DND-41 (cell line): ENCODE results near the gene RGS9BP.

Experiments
- ATAC-seq: fragments of 200-7000 bp; cut with Tn5 transposase; 3 replicates; pipeline ENCODE4 v1.9.1; 2021; ENCODE audit warnings: low read depth; ENCODE audit not compliant: insufficient read depth
- DNase-seq: peaks from one replicate; pipeline ENCODE4 v3.0.0-alpha.2; 2020
- H2AFZ ChIP-seq: 2 replicates; pipeline ENCODE4 v1.6.0; 2012; ENCODE audit warnings: low read depth, low read length
- H3K27ac ChIP-seq: 2 replicates; pipeline ENCODE4 v1.5.1; 2012; ENCODE audit warnings: low read length, inconsistent platforms
- H3K27me3 ChIP-seq: fragments of 200-600 bp; sonication (generic); 2 replicates; pipeline ENCODE4 v1.6.0; 2012; ENCODE audit warnings: low read length, mild to moderate bottlenecking, inconsistent platforms; ENCODE audit not compliant: insufficient read depth, poor library complexity
- H3K36me3 ChIP-seq: 2 replicates; pipeline ENCODE4 v1.5.1; 2012; ENCODE audit warnings: low read length, inconsistent platforms; ENCODE audit not compliant: insufficient read depth
- H3K4me1 ChIP-seq: 2 replicates; pipeline ENCODE4 v1.5.1; 2012; ENCODE audit warnings: mild to moderate bottlenecking, low read length; ENCODE audit not compliant: insufficient read depth
- H3K4me2 ChIP-seq: 2 replicates; pipeline ENCODE4 v1.6.0; 2012; ENCODE audit warnings: mild to moderate bottlenecking, moderate library complexity, low read length, inconsistent platforms; ENCODE audit not compliant: insufficient read depth
- H3K4me3 ChIP-seq, 2 experiments: fragments of 200-600 bp in 1 of 2; shearing (Covaris generic) in 1 of 2; 2 replicates each; pipeline ENCODE4 v1.5.1; 2012 to 2016; ENCODE audit warnings: inconsistent platforms in 2 of 2, low read length in 2 of 2, mild to moderate bottlenecking in 2 of 2, low read depth in 1 of 2, moderate library complexity in 1 of 2
- H3K79me2 ChIP-seq: 2 replicates; pipeline ENCODE4 v1.6.0; 2012; ENCODE audit warnings: low read length, inconsistent platforms; ENCODE audit not compliant: insufficient read depth
- H3K9ac ChIP-seq: 2 replicates; pipeline ENCODE4 v1.6.0; 2012; ENCODE audit warnings: low read depth, mild to moderate bottlenecking, inconsistent platforms, low read length, moderate library complexity
- H3K9me3 ChIP-seq: 2 replicates; pipeline ENCODE4 v1.5.1; 2012; ENCODE audit warnings: low read length, moderate library complexity, mild to moderate bottlenecking, inconsistent platforms; ENCODE audit not compliant: insufficient read depth, severe bottlenecking
- H4K20me1 ChIP-seq: 2 replicates; pipeline ENCODE4 v1.6.0; 2012; ENCODE audit warnings: low read length; ENCODE audit not compliant: insufficient read depth
- CTCF ChIP-seq: IDR thresholded peaks from 2 replicates; pipeline ENCODE4 v1.5.1; 2012; ENCODE audit warnings: borderline replicate concordance, low read length, moderate library complexity, mild to moderate bottlenecking; ENCODE audit not compliant: poor library complexity, severe bottlenecking; ENCODE audit errors: extremely low read depth
- EZH2 ChIP-seq: IDR thresholded peaks from 3 replicates; pipeline ENCODE4 v1.6.1; 2012; ENCODE audit warnings: borderline replicate concordance, low read depth, mild to moderate bottlenecking, moderate library complexity, low read length, inconsistent platforms; ENCODE audit not compliant: severe bottlenecking

The RGS9BP gene

DNA sequence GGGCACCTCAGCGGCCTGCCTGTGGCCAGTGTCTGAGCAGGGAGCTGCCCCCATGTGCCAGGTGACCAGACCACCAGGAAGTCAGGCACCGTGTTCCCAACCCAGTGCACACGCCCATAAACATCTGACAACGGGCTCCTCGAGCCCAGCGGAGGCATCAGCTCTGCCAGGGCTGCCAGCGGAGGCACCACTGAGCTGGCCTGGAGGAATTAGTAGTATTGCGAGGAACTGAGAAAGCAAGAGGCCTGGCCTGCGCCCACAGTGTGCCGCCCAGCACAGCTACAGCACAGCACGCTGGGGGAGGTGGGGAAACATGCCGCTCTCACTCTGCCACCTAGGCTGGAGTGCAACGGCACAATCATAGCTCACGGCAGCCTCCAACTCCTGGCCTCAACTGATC lies 45.3 kb upstream of the RGS9BP start:
- DNase-seq (no peak), ATAC-seq (no peak)
- H2AFZ ChIP-seq: no peak overlapping the region
- peaks cover 63% of the 10 kb centered on the region for H3K36me3 ChIP-seq
- peak; percentile 35 for TF ChIP-seq CTCF
- no peak for TF ChIP-seq EZH2
- H3K4me3 ChIP-seq: no peak overlapping the region
- no peaks in the 10 kb centered on the region for H3K9me3 ChIP-seq
- no peaks in the 10 kb centered on the region for H3K79me2 ChIP-seq
- H3K9ac ChIP-seq: no peak overlapping the region
- H3K4me2 ChIP-seq: no peak overlapping the region
- no peaks in the 10 kb centered on the region for H3K27me3 ChIP-seq
- no peak overlapping the region for H3K27ac ChIP-seq
- no peaks in the 10 kb centered on the region for H3K4me1 ChIP-seq
- no peaks in the 10 kb centered on the region for H4K20me1 ChIP-seq

- Histone ChIP-seq H3K9ac (no peak overlapping the region), H3K9me3 (no peaks in the 10 kb centered on the region), H3K79me2 (no peaks in the 10 kb centered on the region), H3K27me3 (no peaks in the 10 kb centered on the region), H3K4me1 (no peaks in the 10 kb centered on the region), H3K27ac (no peak overlapping the region), H4K20me1 (no peaks in the 10 kb centered on the region), H3K4me3 (no peak overlapping the region), H2AFZ (no peak overlapping the region), H3K4me2 (no peak overlapping the region), H3K36me3 (peaks cover 65% of the 10 kb centered on the region)
- DNase-seq (no peak), ATAC-seq (no peak)
- TF ChIP-seq CTCF: no peak
- TF ChIP-seq EZH2: no peak
Measured at GRCh38 chr19:32631381-32631780, 44.3 kb upstream of the RGS9BP start.

DNA sequence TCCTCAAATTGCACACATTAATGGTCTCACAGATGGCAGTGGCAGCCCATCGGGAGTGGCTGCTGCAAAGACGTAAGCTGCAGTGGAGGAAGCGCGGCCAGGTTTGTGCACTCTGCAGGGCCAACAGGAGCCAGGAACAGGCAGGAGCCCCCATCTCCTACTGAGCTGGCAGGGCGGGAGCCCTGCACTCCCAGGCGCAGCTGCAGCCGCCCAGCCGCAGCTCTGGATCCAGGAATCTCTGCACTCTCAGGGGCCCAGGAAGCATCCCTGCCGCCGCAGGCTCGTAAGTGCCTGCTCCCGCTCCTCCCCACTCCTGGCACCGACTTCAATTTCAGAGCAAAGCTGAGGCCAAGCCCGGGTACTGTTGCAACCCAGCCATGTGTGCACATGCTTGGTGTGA lies 38.2 kb upstream of the RGS9BP start:
- H3K27ac ChIP-seq: no peak overlapping the region
- ATAC-seq: no peak
- H3K27me3 ChIP-seq: no peaks in the 10 kb centered on the region
- no peaks in the 10 kb centered on the region for H3K79me2 ChIP-seq
- no peak for TF ChIP-seq EZH2
- no peaks in the 10 kb centered on the region for H3K4me1 ChIP-seq
- peaks cover 70% of the 10 kb centered on the region for H3K36me3 ChIP-seq
- H4K20me1 ChIP-seq: no peaks in the 10 kb centered on the region
- H3K9me3 ChIP-seq: no peaks in the 10 kb centered on the region
- no peak overlapping the region for H2AFZ ChIP-seq
- DNase-seq: no peak
- no peak overlapping the region for H3K9ac ChIP-seq
- H3K4me3 ChIP-seq: no peak overlapping the region
- no peak overlapping the region for H3K4me2 ChIP-seq

DNA sequence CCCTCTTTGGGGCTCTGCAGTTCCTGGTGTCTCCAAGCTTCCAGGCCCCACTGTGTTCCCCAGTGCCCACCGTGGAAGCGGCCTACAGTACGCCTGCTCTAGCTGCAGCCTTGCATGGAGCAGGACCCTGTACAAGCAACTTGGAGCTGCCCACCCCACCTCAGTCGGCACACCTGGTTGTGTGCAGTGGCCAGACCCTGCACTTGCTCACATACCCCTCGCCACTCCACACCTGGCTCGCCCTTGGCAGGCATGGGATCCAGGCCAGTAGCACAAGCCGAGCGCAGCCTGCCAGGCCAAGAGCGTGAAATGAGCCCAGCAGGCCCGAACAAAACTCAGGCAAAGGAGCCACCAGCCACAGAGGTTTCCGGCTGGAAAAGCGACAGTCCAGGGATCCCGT lies 37.0 kb upstream of the RGS9BP start:
- DNase-seq (no peak), ATAC-seq (no peak)
- Histone ChIP-seq H3K9ac (no peak overlapping the region), H3K27me3 (no peaks in the 10 kb centered on the region), H3K4me1 (no peaks in the 10 kb centered on the region), H3K27ac (no peak overlapping the region), H3K9me3 (no peaks in the 10 kb centered on the region), H3K4me2 (no peak overlapping the region), H4K20me1 (no peaks in the 10 kb centered on the region), H3K79me2 (no peaks in the 10 kb centered on the region), H3K4me3 (no peak overlapping the region), H2AFZ (no peak overlapping the region), H3K36me3 (peaks cover 75% of the 10 kb centered on the region)
- TF ChIP-seq CTCF (no peak), EZH2 (no peak)
